Measurements from ENCODE around the gene KIZ.

DNA sequence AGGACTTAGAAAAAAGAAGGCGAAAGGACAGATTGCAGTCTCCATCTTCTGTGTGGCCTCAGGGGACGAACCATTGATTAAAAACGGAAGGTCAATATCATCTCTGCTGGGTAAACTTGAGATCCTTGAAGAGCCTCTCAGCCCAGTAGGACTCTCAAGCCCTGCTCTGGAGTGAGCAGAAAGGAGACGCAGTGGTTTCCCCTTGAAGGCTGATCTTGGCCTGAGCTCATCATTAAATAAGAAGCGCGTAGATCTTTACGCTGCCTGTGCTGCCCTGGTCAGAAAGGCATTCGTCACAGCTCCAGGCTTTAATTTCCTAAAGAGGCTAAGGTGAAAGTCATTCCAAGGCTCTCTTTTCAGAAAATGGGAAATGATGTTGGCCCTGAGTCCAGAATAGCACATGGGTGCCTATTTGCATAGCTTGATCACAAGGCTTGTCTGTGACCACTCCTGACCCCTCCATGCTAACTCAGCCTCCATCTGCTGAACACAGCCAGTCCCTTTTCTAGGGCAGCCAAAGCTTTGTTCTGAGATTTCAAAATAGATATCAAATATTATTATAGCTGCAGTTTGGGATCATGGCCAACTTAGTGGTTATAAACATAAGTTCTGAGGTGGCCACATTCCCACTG lies 148.0 kb downstream of the KIZ start:
- TF ChIP-seq, protein P1, sequence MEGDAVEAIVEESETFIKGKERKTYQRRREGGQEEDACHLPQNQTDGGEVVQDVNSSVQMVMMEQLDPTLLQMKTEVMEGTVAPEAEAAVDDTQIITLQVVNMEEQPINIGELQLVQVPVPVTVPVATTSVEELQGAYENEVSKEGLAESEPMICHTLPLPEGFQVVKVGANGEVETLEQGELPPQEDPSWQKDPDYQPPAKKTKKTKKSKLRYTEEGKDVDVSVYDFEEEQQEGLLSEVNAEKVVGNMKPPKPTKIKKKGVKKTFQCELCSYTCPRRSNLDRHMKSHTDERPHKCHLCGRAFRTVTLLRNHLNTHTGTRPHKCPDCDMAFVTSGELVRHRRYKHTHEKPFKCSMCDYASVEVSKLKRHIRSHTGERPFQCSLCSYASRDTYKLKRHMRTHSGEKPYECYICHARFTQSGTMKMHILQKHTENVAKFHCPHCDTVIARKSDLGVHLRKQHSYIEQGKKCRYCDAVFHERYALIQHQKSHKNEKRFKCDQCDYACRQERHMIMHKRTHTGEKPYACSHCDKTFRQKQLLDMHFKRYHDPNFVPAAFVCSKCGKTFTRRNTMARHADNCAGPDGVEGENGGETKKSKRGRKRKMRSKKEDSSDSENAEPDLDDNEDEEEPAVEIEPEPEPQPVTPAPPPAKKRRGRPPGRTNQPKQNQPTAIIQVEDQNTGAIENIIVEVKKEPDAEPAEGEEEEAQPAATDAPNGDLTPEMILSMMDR (IDR thresholded peaks at IDR 0.05), result no peak
- TF ChIP-seq POLR2AphosphoS5 (IDR thresholded peaks at IDR 0.05; ENCODE audit: insufficient read depth in 1 of 2, low read depth in 1 of 2), result no peak
- TF ChIP-seq POLR2A (IDR thresholded peaks at IDR 0.05), result no peak
